Gastrocnemius medialis (tissue), 4 donors: ENCODE data around the gene FKBP6. TPM values are rescaled to one million over a fixed set of nuclear protein-coding genes. Genes with fewer than 3 reads are reported as not detected.

Source experiments
- ATAC-seq, 2 donors: fragments of 150-250 bp; one replicate each; pipeline ENCODE4 v1.9.1; 2016
- DNase-seq, 2 donors: peaks; one replicate each; pipeline ENCODE4 v3.0.0-alpha.2; 2019
- H3K27ac ChIP-seq, 4 donors: fragments of 200-600 bp; sonication (generic); 1 replicate in 1 of 4; 2 replicates in 3 of 4; pipeline ENCODE4 v1.5.1; 2016 to 2018; ENCODE audit warnings: mild to moderate bottlenecking in 2 of 4, moderate library complexity in 1 of 4
- H3K27me3 ChIP-seq, 3 donors: fragments of 200-600 bp; sonication (generic) in 2 of 3; 1 replicate in 1 of 3; 2 replicates in 2 of 3; pipeline versions ENCODE4 v1.5.1 to v1.6.0; 2016 to 2019; ENCODE audit warnings: mild to moderate bottlenecking in 1 of 3, moderate library complexity in 1 of 3
- H3K36me3 ChIP-seq, 2 donors: fragments of 200-600 bp; sonication (generic) in 1 of 2; one replicate each; pipeline ENCODE4 v1.5.1; 2017 to 2018
- H3K4me1 ChIP-seq, 2 donors: fragments of 200-600 bp; sonication (generic) in 1 of 2; one replicate each; pipeline ENCODE4 v1.5.1; 2016 to 2017; ENCODE audit warnings: mild to moderate bottlenecking in 2 of 2
- H3K4me3 ChIP-seq, 4 donors: fragments of 200-600 bp; sonication (generic) in 3 of 4; 1 replicate in 1 of 4; 2 replicates in 3 of 4; pipeline ENCODE4 v1.5.1; 2016 to 2019; ENCODE audit warnings: mild to moderate bottlenecking in 2 of 4
- H3K9me3 ChIP-seq, 3 donors: fragments of 200-600 bp; sonication (generic) in 2 of 3; 1 replicate in 1 of 3; 2 replicates in 2 of 3; pipeline ENCODE4 v1.5.1; 2016 to 2019
- POLR2A ChIP-seq, 2 donors: fragments of 450-650 bp; IDR thresholded peaks; one replicate each; pipeline ENCODE4 v1.6.1; 2017; ENCODE audit warnings: antibody characterized with exemption in 2 of 2, mild to moderate bottlenecking in 2 of 2, moderate library complexity in 2 of 2
- in situ Hi-C, 4 donors: fragments of 200-750 bp; cut with MboI; loops; one replicate each; pipeline versions ENCODE4 v1.15.0 to v1.8.0; 2017; ENCODE audit warnings: low sequenced_read_pairs in 4 of 4
- intact Hi-C: fragments of 100-400 bp; cut with DNase I; formaldehyde crosslinking; loops from one replicate; pipeline ENCODE4 v1.15.1; 2023; ENCODE audit warnings: low total_unique reads
- total RNA-seq, 4 donors: library from RNA; depleted of rRNA; stranded (reverse); fragments of >200 nt; gene quantifications; one replicate each; pipeline versions ENCODE4 v1.1.0 to v1.2.3, GENCODE V29; 2016
- TF ChIP-seq, protein P1 (sequence below), 5 experiments: fragments of 450-650 bp in 3 of 5; fragments of 200-600 bp in 2 of 5; sonication (generic) in 2 of 5; IDR thresholded peaks in 4 of 5; conservative IDR thresholded peaks in 1 of 5; 1 replicate in 4 of 5; 2 replicates in 1 of 5; pipeline ENCODE4 v1.5.1; 2016 to 2019; ENCODE audit warnings: antibody characterized with exemption in 5 of 5, mild to moderate bottlenecking in 3 of 5, moderate library complexity in 3 of 5

FKBP6 gene
- total RNA-seq, 4 donors from 2014 or later: not detected

GRCh38 chr7:73342645-73343044 is 14.7 kb downstream of the FKBP6 start:
- H3K27me3 ChIP-seq: no peaks in the 10 kb centered on the region
- in situ Hi-C loops: loop anchor here in 3 of 4 donors (5.0 to 10.0 kb wide), 2 partner anchors 102 to 105 kb away; no protein-coding TSS in a partner anchor
- no peak for TF ChIP-seq POLR2A (IDR thresholded peaks at IDR 0.05)
- TF ChIP-seq, protein P1, sequence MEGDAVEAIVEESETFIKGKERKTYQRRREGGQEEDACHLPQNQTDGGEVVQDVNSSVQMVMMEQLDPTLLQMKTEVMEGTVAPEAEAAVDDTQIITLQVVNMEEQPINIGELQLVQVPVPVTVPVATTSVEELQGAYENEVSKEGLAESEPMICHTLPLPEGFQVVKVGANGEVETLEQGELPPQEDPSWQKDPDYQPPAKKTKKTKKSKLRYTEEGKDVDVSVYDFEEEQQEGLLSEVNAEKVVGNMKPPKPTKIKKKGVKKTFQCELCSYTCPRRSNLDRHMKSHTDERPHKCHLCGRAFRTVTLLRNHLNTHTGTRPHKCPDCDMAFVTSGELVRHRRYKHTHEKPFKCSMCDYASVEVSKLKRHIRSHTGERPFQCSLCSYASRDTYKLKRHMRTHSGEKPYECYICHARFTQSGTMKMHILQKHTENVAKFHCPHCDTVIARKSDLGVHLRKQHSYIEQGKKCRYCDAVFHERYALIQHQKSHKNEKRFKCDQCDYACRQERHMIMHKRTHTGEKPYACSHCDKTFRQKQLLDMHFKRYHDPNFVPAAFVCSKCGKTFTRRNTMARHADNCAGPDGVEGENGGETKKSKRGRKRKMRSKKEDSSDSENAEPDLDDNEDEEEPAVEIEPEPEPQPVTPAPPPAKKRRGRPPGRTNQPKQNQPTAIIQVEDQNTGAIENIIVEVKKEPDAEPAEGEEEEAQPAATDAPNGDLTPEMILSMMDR (IDR thresholded peaks at IDR 0.05 in 4 of 5, conservative IDR thresholded peaks at IDR 0.05 in 1 of 5): peak; percentile 42 to 70 (median 66)
- H3K9me3 ChIP-seq: no peaks in the 10 kb centered on the region
- no peaks in the 10 kb centered on the region for H3K36me3 ChIP-seq
- H3K4me3 ChIP-seq: peak overlapping the region in 2 of 4 donors; percentile 18 to 37
- ATAC-seq: peak; percentile 90 to 95
- H3K27ac ChIP-seq: no peak overlapping the region
- no peaks in the 10 kb centered on the region for H3K4me1 ChIP-seq
- no peak for DNase-seq
- intact Hi-C loops: loop anchor here (1.0 to 5.0 kb wide), 2 partner anchors 90 to 109 kb away; partner anchors contain the start of gene FZD9

DNA sequence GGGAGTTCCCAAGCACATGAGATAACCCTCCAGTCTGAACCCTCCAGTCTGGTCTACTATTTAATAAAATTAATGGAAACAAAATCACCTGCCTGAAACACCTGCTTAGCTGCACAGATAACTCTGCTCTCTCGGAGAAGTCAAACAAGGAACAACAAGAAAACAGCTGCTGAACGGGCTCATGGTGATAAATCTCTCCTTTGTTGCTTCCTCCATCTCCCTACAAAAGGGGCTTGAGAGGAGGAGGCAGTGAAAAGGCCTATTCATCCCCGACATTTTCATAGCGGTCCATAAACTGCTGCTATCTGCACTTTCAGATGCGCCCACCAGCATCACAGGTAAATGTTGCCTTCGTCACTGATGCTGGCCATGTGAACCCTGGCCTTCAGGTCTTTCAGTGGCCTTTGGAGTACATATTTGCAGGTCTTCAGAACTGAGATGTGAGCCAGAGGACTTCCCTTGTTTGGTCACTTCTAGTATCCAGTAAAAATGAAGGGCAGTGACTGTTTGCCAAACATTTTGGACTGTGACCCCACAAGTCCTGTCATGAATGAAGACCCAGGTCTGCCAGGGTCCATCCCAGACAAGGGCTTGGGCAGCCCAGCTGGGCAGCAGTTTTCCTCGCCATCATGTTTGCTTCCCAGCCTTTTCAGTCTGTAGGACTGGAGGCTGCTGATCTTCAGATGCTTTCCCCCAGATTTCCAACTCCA is 15.9 kb downstream of the FKBP6 start:
- Histone ChIP-seq H3K4me3 (no peak overlapping the region), H3K27ac (no peak overlapping the region), H3K36me3 (no peaks in the 10 kb centered on the region), H3K4me1 (no peaks in the 10 kb centered on the region), H3K9me3 (no peaks in the 10 kb centered on the region), H3K27me3 (no peaks in the 10 kb centered on the region)
- intact Hi-C loops (loop anchor here (5.0 kb wide), 1 partner anchor 88 kb away; the partner anchor contains the start of gene FZD9), in situ Hi-C loops (loop anchor here in 3 of 4 donors (5.0 to 10.0 kb wide), 2 partner anchors 101 to 103 kb away; no protein-coding TSS in a partner anchor)
- no peak for TF ChIP-seq POLR2A (IDR thresholded peaks at IDR 0.05)
- TF ChIP-seq, protein P1 (IDR thresholded peaks at IDR 0.05 in 4 of 5, conservative IDR thresholded peaks at IDR 0.05 in 1 of 5): no peak
- DNase-seq (no peak), ATAC-seq (no peak)

- ATAC-seq (no peak), DNase-seq (no peak)
- no peak overlapping the region for H3K27ac ChIP-seq
- TF ChIP-seq, protein P1 (IDR thresholded peaks at IDR 0.05 in 4 of 5, conservative IDR thresholded peaks at IDR 0.05 in 1 of 5): no peak
- no peak for TF ChIP-seq POLR2A (IDR thresholded peaks at IDR 0.05)
- H3K27me3 ChIP-seq: no peaks in the 10 kb centered on the region
- peaks cover 1 to 3% of the 10 kb centered on the region in 2 donors for H3K4me1 ChIP-seq
- H3K9me3 ChIP-seq: no peaks in the 10 kb centered on the region
- in situ Hi-C loops (loop anchor here in 2 of 4 donors (10.0 kb wide), 1 partner anchor 99 kb away; no protein-coding TSS in a partner anchor), intact Hi-C loops (no loop called here)
- H3K36me3 ChIP-seq: no peaks in the 10 kb centered on the region
- no peak overlapping the region for H3K4me3 ChIP-seq
These were observed 17.6 kb downstream of the FKBP6 start for GRCh38 chr7:73345538-73345937.

GRCh38 chr7:73345951-73346350 is 18.0 kb downstream of the FKBP6 start:
- H3K36me3 ChIP-seq: no peaks in the 10 kb centered on the region
- intact Hi-C loops (no loop called here), in situ Hi-C loops (loop anchor here in 2 of 4 donors (10.0 kb wide), 1 partner anchor 99 kb away; no protein-coding TSS in a partner anchor)
- ATAC-seq: no peak
- TF ChIP-seq POLR2A (IDR thresholded peaks at IDR 0.05): no peak
- TF ChIP-seq, protein P1 (IDR thresholded peaks at IDR 0.05 in 4 of 5, conservative IDR thresholded peaks at IDR 0.05 in 1 of 5): no peak
- no peaks in the 10 kb centered on the region for H3K9me3 ChIP-seq
- H3K4me1 ChIP-seq: peaks cover 4 to 7% of the 10 kb centered on the region in 2 donors
- no peak for DNase-seq
- no peak overlapping the region for H3K27ac ChIP-seq
- no peak overlapping the region for H3K4me3 ChIP-seq
- H3K27me3 ChIP-seq: no peaks in the 10 kb centered on the region
